Coronary artery (tissue), 2 donors: ENCODE data around the gene DENR.
"Not testable (repeated sequence)": the region's sequence is repeated elsewhere in the genome, so short reads cannot be mapped to it uniquely, and the experiment has no call there.

Experiments
- DNase-seq: peaks from one replicate; pipeline ENCODE4 v3.0.0-alpha.2; 2017; ENCODE audit warnings: low spot score
- H3K27ac ChIP-seq, 2 donors: fragments of 200-600 bp; sonication (generic); one replicate each; pipeline ENCODE4 v1.5.1; 2016 to 2019
- H3K4me3 ChIP-seq: fragments of 200-600 bp; sonication (generic); 2 replicates; pipeline ENCODE4 v1.5.1; 2016; ENCODE audit warnings: mild to moderate bottlenecking, moderate library complexity
- TF ChIP-seq, protein P1 (sequence below): fragments of 200-600 bp; sonication (generic); IDR thresholded peaks from one replicate; pipeline ENCODE4 v1.5.1; 2019; ENCODE audit warnings: antibody characterized with exemption

DENR gene

DNA sequence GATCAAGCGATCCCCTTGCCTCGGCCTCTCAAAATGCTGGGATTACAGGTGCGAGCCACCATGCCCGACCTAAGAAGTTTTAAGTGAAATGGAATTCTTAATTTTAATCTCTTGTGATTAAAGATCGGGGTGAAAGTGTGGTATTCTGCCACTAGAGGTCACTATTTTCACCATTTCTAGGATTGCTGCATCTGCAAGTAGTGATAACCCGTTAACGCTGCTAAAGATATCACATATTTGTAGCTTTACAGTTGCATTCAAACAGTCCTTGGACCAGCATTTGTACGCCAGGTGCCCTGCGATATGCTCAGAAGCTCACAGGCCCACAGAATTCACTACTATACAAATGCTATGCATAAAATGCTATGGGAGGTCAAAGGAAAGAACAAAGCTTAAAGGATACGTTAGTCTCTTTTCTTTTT is 41.1 kb downstream of the DENR start:
- Histone ChIP-seq H3K4me3 (no peak overlapping the region), H3K27ac (no peak overlapping the region)
- TF ChIP-seq, protein P1, sequence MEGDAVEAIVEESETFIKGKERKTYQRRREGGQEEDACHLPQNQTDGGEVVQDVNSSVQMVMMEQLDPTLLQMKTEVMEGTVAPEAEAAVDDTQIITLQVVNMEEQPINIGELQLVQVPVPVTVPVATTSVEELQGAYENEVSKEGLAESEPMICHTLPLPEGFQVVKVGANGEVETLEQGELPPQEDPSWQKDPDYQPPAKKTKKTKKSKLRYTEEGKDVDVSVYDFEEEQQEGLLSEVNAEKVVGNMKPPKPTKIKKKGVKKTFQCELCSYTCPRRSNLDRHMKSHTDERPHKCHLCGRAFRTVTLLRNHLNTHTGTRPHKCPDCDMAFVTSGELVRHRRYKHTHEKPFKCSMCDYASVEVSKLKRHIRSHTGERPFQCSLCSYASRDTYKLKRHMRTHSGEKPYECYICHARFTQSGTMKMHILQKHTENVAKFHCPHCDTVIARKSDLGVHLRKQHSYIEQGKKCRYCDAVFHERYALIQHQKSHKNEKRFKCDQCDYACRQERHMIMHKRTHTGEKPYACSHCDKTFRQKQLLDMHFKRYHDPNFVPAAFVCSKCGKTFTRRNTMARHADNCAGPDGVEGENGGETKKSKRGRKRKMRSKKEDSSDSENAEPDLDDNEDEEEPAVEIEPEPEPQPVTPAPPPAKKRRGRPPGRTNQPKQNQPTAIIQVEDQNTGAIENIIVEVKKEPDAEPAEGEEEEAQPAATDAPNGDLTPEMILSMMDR, result peak; percentile 44
- no peak for DNase-seq

DNA sequence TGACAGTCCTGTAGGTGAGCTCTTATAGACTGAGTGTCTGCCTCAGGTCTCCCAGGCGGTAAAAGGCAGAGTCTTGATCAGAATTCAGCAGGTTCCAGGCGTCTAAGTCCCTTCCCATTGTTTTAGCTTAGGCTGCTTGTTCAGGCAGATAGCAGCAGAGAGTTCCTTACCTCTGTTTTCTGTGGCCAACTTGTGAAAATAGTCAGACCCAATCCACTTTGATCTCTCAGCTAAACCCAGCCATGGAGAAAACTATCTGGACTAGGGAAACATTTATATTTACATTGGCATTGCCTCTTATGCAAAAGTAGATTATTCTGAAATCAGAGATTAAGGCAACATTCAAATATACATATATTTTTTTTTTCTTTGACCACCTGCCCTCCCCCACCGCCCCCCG is 43.2 kb downstream of the DENR start:
- Histone ChIP-seq H3K27ac (no peak overlapping the region), H3K4me3 (no peak overlapping the region)
- no peak for DNase-seq
- TF ChIP-seq, protein P1, result no peak

- H3K4me3 ChIP-seq, result no peak overlapping the region
- H3K27ac ChIP-seq, result no peak overlapping the region
- TF ChIP-seq, protein P1, result no peak
- DNase-seq, result no peak
These were observed 47.1 kb downstream of the DENR start for GRCh38 chr12:122799641-122800243.

- TF ChIP-seq, protein P1, result no peak
- H3K27ac ChIP-seq, result no peak overlapping the region
- DNase-seq, result no peak
- H3K4me3 ChIP-seq, result no peak overlapping the region
These were observed 51.3 kb downstream of the DENR start for GRCh38 chr12:122803937-122804336.

- H3K27ac ChIP-seq, H3K4me3 ChIP-seq, DNase-seq: not testable (repeated sequence)
These were observed 52.3 kb downstream of the DENR start for GRCh38 chr12:122804957-122805356.

- Histone ChIP-seq H3K4me3 (no peak overlapping the region), H3K27ac (no peak overlapping the region)
- TF ChIP-seq, protein P1, result no peak
- DNase-seq, result no peak
These were observed 55.0 kb downstream of the DENR start for GRCh38 chr12:122807651-122808050.

GRCh38 chr12:122811777-122812176 is 59.2 kb downstream of the DENR start:
- DNase-seq, result no peak
- Histone ChIP-seq H3K4me3 (no peak overlapping the region), H3K27ac (no peak overlapping the region)
- TF ChIP-seq, protein P1, result no peak
